ENCODE results near the gene LPAR6. TPM values are rescaled to one million over a fixed set of nuclear protein-coding genes. Genes with fewer than 3 reads are reported as not detected.

The LPAR6 gene
- total and polyA plus RNA-seq, 8 donors, result 20.6 to 59.0 (median 47.9) TPM

GRCh38 chr13:48369988-48370387, 42.9 kb downstream of the LPAR6 start:
- no peak overlapping the region for H3K4me3 ChIP-seq
- DNase-seq (no peak), ATAC-seq (no peak)
- H3K9me3 ChIP-seq, result no peaks in the 10 kb centered on the region
- no peak overlapping the region for H3K27ac ChIP-seq
- intact Hi-C loops (cut with DNase I), result no loop called here
- H3K36me3 ChIP-seq, result peaks cover 0 to 42% of the 10 kb centered on the region in 2 donors
- no peaks in the 10 kb centered on the region for H3K27me3 ChIP-seq
- TF ChIP-seq, protein P1, sequence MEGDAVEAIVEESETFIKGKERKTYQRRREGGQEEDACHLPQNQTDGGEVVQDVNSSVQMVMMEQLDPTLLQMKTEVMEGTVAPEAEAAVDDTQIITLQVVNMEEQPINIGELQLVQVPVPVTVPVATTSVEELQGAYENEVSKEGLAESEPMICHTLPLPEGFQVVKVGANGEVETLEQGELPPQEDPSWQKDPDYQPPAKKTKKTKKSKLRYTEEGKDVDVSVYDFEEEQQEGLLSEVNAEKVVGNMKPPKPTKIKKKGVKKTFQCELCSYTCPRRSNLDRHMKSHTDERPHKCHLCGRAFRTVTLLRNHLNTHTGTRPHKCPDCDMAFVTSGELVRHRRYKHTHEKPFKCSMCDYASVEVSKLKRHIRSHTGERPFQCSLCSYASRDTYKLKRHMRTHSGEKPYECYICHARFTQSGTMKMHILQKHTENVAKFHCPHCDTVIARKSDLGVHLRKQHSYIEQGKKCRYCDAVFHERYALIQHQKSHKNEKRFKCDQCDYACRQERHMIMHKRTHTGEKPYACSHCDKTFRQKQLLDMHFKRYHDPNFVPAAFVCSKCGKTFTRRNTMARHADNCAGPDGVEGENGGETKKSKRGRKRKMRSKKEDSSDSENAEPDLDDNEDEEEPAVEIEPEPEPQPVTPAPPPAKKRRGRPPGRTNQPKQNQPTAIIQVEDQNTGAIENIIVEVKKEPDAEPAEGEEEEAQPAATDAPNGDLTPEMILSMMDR (IDR thresholded peaks at IDR 0.05), result no peak
- H3K4me1 ChIP-seq, result no peaks in the 10 kb centered on the region

Other genes with a start within 250 kb of the LPAR6 start
- gene ITM2B, start 179.9 kb downstream of the LPAR6 start, total RNA-seq, result 100 to 1,000 TPM; 581 to 609 TPM
- 100 to 1,000 TPM; 530 to 683 (median 635) TPM for gene ITM2B, start 179.9 kb downstream of the LPAR6 start, polyA plus RNA-seq (ENCODE audit: insufficient read length in 6 of 6)
- 10 to 100 TPM; 32.1 to 45.7 TPM for gene RB1, start 109.4 kb downstream of the LPAR6 start, total RNA-seq
- 10 to 100 TPM; 42.5 to 53.1 (median 49.4) TPM for gene RB1, start 109.4 kb downstream of the LPAR6 start, polyA plus RNA-seq (ENCODE audit: insufficient read length in 6 of 6)
- 10 to 100 TPM; 17.1 to 17.2 TPM for gene RCBTB2, start 120.0 kb upstream of the LPAR6 start, total RNA-seq
- 10 to 100 TPM; 38.5 to 44.5 (median 41.3) TPM for gene RCBTB2, start 120.0 kb upstream of the LPAR6 start, polyA plus RNA-seq (ENCODE audit: insufficient read length in 6 of 6)
- gene CYSLTR2, start 240.8 kb upstream of the LPAR6 start, total RNA-seq, result 1 to 10 TPM in 1 of 2 donors, under 1 TPM in 1; 0.99 to 1.2 TPM
- gene CYSLTR2, start 240.8 kb upstream of the LPAR6 start, polyA plus RNA-seq (ENCODE audit: insufficient read length in 6 of 6), result under 1 TPM; 0.21 to 0.58 (median 0.34) TPM